GM15510 (cell line): ENCODE data around the gene PTGFRN.

ENCODE experiments used
- POLR2A ChIP-seq: IDR thresholded peaks from 3 replicates; pipeline ENCODE4 v1.6.1; 2011; ENCODE audit warnings: borderline replicate concordance; ENCODE audit not compliant: insufficient read length; ENCODE audit errors: extremely low read depth

Gene PTGFRN

DNA sequence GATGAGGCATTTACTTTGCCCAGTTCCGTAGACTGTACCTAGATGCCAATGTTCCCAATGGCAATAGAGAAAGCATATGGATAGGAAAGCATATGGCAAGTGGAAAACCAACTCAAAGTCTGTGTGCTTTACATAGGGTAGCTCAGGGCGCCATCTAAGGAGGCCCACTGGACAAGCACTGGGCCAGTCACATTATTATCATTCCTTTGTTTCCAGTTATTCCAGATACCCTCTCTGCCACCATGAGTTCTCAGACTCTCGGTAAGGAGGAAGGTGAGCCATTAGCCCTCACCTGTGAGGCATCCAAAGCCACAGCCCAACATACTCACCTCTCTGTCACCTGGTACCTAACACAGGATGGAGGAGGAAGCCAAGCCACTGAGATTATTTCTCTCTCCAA, 101.6 kb downstream of the PTGFRN start:
- TF ChIP-seq POLR2A, result no peak

DNA sequence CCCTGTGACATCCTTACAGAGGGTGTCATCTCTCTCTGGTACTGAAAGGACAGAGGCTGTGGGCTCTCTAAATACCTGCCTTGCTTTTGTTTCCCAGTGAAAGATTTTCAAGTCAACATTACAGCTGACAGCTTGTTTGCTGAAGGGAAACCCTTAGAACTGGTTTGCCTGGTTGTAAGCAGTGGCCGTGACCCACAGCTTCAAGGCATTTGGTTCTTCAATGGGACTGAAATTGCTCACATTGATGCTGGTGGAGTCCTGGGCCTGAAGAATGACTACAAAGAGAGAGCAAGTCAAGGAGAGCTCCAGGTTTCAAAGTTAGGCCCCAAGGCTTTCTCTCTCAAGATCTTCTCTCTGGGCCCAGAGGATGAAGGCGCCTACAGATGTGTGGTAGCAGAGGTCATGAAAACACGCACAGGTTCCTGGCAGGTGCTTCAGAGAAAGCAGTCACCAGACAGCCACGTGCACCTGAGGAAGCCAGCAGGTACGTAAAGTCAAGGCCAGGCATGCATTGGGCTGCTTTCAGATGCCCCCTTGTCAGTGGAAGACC, 103.7 kb downstream of the PTGFRN start:
- no peak for TF ChIP-seq POLR2A

DNA sequence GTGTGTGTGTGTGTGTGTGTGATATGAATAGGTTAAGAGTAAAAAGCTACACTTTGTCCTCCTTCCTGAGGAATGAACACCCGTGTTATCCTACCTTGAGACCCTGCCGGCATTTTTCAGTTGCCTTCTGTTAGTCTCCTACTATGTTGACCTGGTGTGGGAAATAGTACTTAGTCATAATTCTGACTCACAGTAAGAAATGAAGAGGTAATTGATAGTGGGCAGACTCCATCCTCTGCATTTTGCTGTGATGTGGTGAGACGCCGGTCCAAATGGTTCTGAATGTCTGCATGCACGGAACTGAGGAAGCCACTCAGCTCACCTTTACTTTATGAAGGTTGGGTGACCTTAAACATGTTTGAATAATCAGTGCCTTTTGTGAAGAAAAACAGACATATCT, 104.5 kb downstream of the PTGFRN start:
- no peak for TF ChIP-seq POLR2A

DNA sequence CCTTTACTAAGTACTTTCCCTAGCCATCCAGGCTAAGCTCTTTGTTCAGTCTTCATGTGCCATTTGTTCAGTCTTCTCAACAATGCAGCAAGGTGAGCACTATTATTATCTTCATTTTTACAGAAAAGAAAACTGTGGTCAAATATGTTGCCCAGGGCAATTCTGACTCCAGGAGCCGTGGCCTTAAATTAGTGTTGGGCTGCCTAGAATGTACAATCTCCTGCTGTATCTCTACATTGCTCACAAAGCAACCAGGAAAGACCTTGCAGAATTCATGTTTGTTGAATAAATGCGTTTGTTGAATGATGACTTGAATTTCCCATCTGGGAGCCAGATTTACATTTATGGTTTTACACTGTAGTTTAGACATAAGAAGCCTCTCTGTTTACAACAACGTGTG, 106.0 kb downstream of the PTGFRN start:
- no peak for TF ChIP-seq POLR2A

DNA sequence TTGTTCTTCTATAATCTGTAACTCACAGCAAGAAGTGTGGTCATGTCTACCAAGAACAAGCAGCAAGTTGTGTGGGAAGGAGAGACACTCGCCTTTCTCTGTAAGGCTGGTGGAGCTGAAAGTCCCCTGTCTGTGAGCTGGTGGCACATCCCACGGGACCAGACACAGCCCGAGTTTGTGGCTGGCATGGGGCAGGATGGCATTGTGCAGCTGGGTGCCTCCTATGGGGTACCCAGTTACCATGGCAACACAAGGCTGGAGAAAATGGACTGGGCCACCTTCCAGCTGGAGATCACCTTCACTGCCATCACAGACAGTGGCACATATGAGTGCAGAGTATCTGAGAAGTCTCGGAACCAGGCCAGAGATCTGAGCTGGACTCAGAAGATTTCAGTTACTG, 107.3 kb downstream of the PTGFRN start:
- TF ChIP-seq POLR2A, result no peak

DNA sequence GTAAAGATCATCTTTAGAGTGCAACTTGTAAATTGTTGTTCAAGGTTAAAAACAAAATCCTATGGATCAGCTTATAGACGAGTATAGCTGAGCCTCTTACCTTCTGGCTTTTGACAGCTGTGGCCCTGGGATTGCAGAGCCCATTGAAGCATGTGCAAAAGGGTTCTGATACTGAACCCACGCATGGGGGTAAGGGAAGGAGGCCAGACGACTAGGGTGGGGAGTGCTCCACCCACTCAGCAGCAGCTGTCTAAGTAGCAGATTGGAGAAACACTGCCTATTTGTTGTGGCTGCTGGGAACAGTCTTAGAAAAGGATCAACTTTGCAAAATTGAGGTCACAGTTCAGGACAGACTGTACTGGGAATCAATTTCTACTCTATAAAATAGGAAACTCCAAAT, 107.9 kb downstream of the PTGFRN start:
- TF ChIP-seq POLR2A, result no peak

DNA sequence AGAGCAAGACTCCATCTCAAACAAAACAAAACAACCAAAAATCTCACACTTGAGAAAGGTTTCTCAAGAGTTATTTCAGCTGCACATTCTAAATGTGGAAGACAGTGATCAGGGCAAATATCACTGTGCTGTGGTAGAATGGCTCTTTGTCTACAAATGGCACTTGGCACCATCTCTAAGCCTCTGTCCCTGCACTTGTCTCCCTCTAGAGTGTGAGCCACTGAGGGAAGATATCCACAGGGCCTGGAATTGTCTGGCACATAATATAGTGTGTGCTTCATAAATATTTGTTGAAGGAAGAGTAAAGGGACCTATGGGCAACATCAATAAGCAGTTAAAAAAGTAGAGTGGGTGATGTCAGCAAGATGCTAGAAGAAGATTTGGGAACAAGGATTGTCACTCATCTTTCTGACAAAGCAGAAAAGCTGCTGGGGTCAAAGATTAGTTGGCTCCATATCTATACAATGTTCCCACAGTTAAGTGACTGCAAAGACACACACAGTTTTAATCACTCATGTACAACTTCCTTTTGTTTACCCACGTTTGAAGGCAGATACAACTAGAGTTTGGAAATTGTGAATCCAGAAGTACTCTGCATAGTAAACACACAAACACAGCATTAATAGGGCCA, 110.9 kb downstream of the PTGFRN start:
- no peak for TF ChIP-seq POLR2A

DNA sequence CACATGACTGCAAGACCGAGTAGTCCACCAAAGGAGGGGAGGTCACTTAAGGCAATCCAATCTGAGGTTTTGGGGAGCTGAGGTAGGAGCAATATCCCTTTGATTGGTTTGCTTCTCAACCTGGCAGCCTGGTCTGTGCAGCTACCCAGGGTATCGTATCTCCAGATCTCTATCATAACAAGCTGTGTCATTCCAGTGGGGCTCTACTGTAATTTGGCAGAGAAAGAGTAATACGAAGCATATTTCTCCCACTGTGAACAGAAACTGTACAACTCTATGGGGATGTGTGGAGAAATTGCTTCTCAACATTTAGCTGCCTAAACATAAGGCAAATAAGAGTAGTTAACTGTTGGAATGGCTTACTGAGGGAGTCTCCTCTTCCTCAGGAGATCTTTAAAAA, 112.4 kb downstream of the PTGFRN start:
- TF ChIP-seq POLR2A, result no peak

DNA sequence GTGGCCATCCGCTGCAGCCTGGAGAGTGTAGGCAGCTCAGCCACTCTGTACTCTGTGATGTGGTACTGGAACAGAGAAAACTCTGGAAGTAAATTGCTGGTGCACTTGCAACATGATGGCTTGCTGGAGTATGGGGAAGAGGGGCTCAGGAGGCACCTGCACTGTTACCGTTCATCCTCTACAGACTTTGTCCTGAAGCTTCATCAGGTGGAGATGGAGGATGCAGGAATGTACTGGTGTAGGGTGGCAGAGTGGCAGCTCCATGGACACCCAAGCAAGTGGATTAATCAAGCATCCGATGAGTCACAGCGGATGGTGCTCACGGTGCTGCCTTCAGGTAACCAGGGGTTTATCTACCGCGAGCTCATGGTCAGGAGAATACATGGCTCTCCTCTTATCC, 115.9 kb downstream of the PTGFRN start:
- no peak for TF ChIP-seq POLR2A

DNA sequence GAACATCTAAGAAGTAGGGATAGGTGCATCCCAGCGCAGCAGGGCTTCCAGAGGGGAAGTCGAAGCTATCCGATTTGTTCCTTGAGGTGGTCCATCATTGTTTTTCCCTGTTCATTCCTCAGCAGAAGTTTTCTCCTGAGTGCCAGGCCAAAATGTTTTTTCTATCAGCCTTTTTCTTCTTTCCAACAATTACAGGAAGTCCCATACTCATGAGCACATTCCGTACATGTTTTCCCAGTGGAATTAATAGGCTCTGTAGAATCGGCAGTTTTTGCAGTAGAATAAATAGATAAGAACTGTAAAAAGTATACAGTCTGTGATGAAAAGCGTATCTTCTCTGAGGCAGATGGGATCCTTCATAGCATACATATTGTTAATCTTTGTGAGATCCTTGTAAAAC, 116.6 kb downstream of the PTGFRN start:
- no peak for TF ChIP-seq POLR2A

DNA sequence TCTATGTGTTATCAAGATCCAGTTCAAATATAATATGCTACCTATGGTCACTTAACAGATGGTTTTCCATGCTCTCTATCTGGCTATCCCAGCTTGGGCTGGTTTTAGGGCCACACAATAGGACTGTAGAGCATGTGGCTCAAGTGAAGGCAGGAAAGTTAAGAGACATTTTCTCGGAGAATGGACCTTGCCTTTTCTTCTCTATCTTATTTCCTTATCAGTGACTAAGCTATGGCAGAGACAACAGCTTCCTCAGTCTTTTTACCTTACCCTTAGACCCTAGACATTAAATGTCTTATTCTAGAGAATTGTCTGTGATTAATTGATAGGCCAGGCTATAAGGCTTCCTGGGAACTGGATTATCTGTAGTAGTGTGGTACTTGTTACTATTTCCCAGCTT, 120.0 kb downstream of the PTGFRN start:
- TF ChIP-seq POLR2A, result no peak

DNA sequence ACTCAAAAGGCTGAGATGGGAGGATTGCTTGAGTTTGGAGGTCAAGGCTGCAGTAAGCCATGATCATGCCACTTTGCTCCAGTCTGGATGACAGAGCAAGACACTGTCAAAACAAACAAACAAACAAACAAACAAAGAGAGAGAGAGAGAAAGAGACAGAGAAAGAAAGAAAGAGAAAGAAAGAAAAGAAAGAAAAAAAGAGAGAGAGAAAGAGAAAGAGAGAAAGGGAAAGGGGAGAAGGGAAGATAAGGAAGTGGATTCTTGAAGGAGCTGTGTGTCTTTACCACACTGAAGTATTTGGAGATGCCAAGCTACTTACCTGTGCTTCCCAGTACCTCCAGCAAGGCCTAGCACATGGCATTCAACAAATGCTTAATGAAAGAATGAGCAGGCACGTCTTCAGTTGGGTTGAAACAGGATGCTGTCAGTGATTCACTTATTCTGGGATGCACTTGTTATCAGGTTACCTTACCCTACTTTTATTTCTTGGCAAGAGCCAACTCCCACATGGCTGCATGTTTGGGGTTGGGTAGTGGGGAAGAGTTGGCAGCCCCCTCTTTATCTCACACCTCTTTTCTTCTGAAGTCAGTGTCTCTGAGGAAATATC, 120.7 kb downstream of the PTGFRN start:
- no peak for TF ChIP-seq POLR2A

DNA sequence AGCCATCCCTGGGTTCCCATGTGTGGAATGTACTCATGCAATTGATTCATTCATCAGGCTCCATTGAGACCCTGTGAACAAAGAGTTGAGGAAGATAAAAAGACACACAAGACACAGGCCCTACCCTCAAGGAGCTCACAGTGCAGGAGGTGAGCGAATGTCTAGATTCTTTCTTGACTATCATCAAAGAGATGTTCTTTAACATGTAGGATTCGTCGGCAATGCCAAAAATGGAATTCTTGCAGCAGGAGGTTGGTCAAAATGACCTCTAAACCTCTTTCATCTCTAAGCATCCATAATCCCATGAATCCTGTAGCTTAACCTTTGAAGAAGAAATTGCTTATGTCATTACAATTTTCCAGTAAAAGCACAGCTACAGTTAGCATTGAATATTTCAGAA, 122.5 kb downstream of the PTGFRN start:
- no peak for TF ChIP-seq POLR2A

DNA sequence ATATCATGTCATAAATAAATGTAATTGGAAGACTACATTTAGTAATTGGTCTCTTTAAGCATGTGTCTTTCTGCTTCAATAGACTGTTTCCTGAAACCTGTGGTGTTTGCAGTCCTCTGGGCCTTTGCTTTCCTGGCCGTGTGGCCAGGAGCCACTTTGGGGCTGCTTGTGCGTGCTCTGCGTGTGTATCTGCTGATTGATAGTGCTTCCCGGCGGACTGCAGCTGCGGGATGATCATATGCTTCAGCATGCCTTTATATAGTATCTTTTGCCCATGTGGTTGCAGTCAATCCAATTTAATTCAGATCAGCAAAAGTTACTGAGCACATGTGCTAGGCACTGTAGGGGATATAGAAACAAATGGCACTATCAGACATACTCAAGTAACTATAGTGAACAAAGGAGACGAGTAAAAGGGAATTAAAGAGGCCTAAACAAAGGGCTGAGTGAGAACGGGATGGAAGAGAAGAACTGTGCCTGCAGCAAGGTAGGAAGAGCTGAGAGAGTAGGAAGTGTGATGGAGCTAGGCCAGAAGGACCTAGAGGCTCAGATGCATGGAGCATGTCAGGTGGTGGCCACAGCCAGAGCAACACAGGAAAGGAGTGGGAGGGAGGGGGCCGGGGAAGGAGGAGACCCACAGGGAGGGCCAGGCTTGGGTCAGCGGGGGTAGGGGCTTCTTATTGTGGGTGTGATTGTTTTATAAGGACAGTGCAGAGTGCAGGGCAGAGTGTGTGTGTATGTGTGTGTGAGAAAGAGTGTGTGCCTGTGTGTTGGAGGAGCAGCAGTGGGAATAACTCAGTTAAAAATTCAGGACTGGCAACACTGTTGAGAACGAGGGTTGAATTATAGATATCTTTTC, 123.2 kb downstream of the PTGFRN start:
- no peak for TF ChIP-seq POLR2A

DNA sequence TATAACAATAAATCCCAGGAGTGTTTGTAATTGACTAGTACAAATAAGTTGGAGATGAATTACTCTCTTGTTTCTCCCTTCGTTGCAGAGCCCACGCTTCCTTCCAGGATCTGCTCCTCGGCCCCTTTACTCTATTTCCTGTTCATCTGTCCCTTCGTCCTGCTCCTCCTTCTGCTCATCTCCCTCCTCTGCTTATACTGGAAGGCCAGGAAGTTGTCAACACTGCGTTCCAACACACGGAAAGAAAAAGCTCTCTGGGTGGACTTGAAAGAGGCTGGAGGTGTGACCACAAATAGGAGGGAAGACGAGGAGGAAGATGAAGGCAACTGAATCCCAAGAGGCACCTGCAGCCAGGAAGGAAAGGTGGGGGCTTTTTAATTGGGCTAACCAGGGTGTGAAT, 124.1 kb downstream of the PTGFRN start:
- TF ChIP-seq POLR2A, result no peak
